Activated T-cell treated with anti-CD3 and anti-CD28 coated beads for 24 hours (primary cell): ENCODE measurements around the gene MAP4.

Source experiments
- DNase-seq: peaks from one replicate; pipeline ENCODE4 v3.0.0-alpha.2; 2020; ENCODE audit warnings: low read depth

Gene MAP4

DNA sequence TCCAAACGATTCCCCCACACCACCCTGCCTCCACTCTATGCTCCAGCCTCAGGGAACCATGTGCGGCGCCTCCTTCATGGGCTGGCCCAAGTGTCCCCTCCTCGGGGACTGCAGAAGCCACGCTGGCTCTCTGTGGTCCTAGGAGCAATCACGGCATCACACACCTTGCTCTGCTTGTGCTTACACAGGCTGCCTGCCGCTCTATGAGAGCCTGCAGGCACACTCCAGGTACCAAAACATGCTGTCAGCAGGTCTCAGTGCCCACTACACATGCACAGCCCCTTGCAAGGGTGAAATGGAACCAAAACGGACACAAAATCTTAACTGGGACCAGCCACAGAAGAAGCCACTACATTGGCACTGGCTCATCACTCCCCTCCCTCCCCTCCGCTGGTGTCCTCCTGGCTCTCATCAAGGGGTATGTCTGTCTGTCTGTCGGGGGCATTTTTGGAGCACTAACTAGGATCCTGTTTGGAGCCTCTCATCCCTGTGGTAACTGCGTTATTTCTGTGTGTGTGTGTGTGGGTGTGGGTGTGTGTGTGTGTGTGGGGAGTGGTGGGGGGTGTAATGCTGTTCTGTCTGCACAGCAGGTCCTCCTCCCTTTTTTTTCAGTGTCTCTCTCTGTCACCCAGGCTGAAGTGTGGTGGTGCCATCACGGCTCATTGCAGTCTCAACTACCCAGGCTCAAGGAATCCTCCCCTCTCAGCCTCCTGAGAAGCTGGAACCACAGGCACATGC lies 152.7 kb downstream of the MAP4 start:
- DNase-seq = no peak

GRCh38 chr3:47859956-47860605 lies 156.1 kb downstream of the MAP4 start:
- no peak for DNase-seq

GRCh38 chr3:47857151-47857550 lies 159.1 kb downstream of the MAP4 start:
- no peak for DNase-seq

DNA sequence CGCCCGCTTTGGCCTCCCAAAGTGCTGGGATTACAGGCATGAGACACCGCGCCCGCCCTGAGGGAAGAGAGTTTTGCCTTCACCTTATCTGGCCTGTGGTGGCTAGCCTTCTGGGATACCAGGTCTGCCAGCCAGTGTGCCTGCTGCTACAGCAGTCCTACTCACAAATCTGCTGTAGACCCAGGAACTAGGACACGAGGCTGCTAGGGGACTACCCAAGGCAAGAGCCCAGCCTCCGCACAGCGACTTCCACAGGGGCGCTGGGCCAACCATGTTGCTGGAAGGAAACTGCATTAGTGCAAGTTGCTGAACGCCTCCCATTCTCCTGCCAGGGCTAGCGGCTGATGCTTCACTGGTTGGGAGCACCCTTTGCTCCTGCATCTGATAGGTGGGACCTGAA lies 159.5 kb downstream of the MAP4 start:
- DNase-seq = no peak

- DNase-seq = no peak
Measured at GRCh38 chr3:47855461-47856383, 160.5 kb downstream of the MAP4 start.

DNA sequence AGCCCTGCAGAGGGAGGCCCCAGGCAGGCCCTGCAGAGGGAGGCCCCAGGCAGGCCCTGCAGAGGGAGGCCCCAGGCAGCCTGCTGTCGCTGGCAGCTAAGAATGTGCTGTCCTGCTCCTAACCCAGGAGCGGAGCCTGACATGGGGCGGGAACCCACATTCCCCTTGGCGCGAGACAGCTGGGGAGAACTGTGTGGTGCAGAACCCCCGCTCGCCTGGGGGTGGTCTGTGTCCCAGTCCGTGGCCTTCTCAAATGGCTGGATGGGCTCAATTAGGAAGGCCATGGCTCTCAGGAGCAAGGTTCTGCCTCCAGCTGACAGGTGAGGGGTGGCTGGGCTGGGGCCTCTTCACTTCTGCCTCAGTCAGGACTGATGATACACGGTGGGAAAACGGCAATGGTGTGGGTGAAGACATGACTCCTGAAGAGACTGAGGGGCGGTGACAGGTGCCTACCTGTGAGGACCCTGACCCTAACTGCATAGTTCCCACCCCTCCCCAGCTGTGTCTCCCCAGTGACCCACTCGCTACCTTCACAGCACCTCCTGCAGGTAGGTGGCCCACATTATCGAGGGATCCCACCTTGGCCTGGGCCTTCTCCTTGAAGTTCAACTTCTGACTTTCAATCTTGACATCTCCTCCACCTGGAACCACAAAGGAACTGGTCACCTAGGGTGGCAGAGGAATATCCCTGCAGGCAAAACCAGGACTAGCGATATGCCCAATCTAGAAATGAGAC lies 161.3 kb downstream of the MAP4 start:
- no peak for DNase-seq

- no peak for DNase-seq
Measured at GRCh38 chr3:47854267-47854666, 161.9 kb downstream of the MAP4 start.

DNA sequence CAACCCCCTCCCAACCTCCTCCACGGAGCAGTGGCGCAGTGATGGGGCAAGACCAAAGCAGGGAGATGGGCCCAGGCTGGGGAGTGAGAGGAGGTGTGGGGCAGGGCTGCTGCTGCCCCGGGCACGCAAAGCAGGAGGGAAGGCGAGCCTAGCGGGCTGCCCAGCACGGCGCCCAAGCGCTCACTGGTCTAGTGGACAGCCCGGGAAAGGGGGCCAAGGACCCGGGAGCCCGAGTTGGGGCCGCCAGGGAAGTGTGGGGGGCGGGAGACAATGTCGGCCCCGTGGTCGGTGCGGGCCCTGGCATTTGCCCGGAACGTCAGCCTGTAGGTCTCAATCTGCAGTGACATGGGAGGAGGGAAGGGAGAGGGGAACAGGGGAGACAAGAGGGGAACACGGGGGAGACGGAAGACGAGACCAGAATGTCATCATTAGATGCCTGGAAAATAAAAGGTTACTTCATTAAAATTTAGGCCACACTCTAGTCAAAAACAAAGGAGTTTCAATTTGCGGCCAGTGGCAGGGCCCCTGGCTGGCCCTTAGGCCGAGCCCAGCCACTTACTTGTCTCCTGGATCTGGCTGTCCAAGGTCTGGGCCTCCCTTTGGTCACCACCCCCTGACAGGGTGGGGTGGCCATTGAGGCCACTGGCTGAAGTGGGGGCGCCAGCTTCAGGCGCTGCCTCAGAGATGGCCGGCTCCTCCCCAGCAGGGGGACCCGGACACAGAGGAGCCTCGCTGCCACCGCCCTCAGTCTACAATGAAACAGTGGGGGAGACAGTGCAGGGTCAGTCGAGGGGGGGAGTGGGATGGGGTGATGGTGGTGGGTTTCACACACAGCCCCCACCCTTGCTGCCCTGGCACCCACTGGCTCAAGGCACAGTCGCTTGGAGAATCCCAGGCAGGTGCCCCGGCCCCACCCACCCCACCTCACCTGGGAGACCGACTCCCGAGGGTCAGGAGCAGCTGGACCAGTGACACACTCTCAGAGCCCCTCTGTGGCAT lies 163.3 kb downstream of the MAP4 start:
- no peak for DNase-seq

- DNase-seq = no peak
Measured at GRCh38 chr3:47851888-47852603, 164.2 kb downstream of the MAP4 start.

GRCh38 chr3:47850564-47851410 lies 165.4 kb downstream of the MAP4 start:
- DNase-seq = no peak

DNA sequence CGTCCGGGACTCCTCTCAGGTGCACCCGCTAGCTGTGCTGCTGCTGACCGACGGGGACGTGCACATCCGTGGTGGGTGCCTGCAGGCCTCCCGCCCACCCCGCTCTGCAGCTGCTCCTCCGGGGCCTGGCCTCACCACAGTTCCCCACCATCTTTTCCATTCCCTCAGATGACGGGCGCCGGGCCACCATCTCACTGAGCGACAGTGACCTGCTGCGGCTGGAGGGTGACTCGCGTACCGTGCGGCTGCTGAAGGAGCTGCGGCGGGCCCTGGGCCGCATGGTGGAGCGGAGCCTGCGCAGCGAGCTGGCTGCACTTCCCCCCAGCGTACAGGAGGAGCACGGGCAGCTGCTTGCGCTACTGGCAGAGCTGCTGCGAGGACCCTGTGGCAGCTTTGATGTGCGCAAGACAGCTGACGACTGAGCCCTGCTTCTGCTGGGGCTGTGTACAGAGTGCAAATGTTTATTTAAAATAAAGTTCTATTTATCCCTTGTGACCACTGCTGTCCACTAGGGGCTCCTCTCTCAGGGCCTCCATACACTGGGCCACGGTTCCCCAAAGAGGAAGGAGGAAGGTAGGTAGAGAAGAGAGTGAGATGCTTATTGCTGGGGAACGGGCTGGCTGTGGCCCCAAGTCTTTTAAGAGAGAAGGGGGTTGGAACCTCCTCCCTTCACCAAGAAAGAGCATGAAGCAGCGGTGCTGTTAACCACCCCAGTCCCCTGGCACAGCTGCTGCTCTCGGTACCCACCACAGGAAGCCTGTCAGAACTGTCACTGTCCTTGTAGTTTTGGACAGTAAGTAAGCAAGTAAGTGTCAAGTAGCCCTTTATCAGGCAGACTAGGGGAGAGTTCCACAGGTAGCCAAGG lies 166.3 kb downstream of the MAP4 start:
- DNase-seq = no peak

DNA sequence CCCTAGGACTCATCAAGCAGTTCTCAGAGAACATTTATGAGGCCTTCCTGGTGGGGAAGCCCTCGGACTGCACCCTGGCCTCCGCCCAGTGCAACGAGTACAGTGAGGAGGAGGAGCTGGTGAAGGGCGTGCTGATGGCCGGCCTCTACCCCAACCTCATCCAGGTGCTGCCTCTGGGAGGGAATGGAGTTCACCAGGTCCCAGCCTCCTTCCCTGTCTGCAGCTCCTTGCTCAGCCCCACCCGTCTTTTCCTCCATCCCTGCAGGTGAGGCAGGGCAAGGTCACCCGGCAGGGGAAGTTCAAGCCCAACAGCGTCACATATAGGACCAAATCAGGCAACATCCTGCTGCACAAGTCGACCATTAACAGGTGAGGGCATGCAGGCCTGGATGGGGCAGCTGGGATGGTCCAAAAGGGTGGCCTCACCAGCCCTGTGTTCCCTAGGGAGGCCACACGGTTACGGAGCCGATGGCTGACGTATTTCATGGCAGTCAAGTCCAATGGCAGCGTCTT lies 167.0 kb downstream of the MAP4 start:
- no peak for DNase-seq

GRCh38 chr3:47848599-47849117 lies 167.6 kb downstream of the MAP4 start:
- no peak for DNase-seq

GRCh38 chr3:47847801-47848518 lies 168.3 kb downstream of the MAP4 start:
- no peak for DNase-seq

DNA sequence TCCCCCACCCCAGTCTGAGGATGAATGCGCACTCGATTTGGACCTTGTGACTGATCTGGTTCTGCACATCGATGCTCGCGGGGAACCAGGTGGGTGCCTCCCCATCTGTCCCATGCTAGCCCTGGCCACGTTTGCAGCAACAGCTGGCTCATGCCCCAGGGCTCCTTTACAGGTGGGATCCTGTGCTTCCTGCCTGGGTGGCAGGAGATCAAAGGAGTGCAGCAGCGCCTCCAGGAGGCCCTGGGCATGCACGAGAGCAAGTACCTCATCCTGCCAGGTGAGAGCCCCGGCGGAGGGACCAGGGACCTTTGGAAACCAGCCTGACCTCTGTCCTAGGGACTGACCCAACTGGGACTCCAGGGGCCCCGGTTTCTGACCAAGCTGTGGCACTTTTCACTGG lies 169.0 kb downstream of the MAP4 start:
- DNase-seq = no peak

DNA sequence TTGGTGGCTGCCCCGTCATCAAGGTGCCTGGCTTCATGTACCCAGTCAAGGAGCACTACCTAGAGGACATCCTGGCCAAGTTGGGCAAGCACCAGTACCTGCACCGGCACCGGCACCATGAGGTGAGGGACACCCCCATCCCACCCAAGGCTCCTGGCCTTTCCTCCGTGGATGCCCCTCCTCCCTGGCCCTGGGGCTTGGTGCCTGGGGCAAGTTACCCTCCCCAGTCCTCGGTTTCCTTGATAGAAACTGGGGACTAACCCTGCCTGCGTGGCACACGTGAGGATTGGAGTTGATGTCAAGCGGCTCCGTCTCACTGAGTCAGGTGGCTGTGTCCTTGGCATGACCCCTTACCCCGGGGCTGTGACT lies 169.4 kb downstream of the MAP4 start:
- DNase-seq = no peak
